Activated naive CD4-positive, alpha-beta T cell treated with anti-CD3 and anti-CD28 coated beads, Interleukin-2, amount 10 ng/mL, durations not matched to agents 7 days and 5 days (primary cell): ENCODE results near the gene SPSB2.

ENCODE experiments used
- CTCF ChIA-PET: fragments of 350-600 bp; sonication (Branson Sonifier 250); formaldehyde crosslinking; loops from one replicate; lab custom pipeline; 2021; ENCODE audit warnings: antibody characterized with exemption; lab: Charles Lee
- DNase-seq: peaks from one replicate; pipeline ENCODE4 v3.0.0-alpha.2; 2020
- H3K27ac Mint-ChIP-seq: one replicate; pipeline ENCODE4 v1.8.0; 2021; ENCODE audit warnings: mild to moderate bottlenecking, moderate library complexity, mixed read lengths
- H3K27me3 Mint-ChIP-seq: one replicate; pipeline ENCODE4 v1.8.0; 2021; ENCODE audit warnings: mild to moderate bottlenecking, mixed read lengths
- H3K36me3 Mint-ChIP-seq: one replicate; pipeline ENCODE4 v1.8.0; 2021; ENCODE audit warnings: mixed read lengths
- H3K4me1 Mint-ChIP-seq: one replicate; pipeline ENCODE4 v1.8.0; 2021; ENCODE audit warnings: mixed read lengths
- H3K4me3 Mint-ChIP-seq: one replicate; pipeline ENCODE4 v1.8.0; 2021; ENCODE audit warnings: mild to moderate bottlenecking, moderate library complexity, mixed read lengths
- H3K9me3 Mint-ChIP-seq: one replicate; pipeline ENCODE4 v1.8.0; 2021; ENCODE audit warnings: mixed read lengths

Gene SPSB2

GRCh38 chr12:6873094-6874014 is at the start of gene SPSB2:
Gene SPSB2 (minus strand): TSS chr12:6873303. CDS start chr12:6872901, 402 bp downstream.
- no peaks in the 10 kb centered on the region for H3K27me3 Mint-ChIP-seq
- H3K4me1 Mint-ChIP-seq: peaks cover 57% of the 10 kb centered on the region
- H3K4me3 Mint-ChIP-seq: peak within 1 kb of the TSS; percentile 90
- H3K27ac Mint-ChIP-seq: peak within 1 kb of the TSS; percentile 93
- peaks cover 56% of the 10 kb centered on the region for H3K36me3 Mint-ChIP-seq
- CTCF ChIA-PET: interaction anchor here (0.7 to 4.3 kb wide), 31 partner anchors 9 to 265 kb away, joined by 3 to 35 read pairs (median 5); partner anchors contain the start of genes C12orf57, C1RL, CDCA3 and P3H3
- peak; percentile 99 for DNase-seq
- no peaks in the 10 kb centered on the region for H3K9me3 Mint-ChIP-seq

GRCh38 chr12:6921996-6922946 is 49.2 kb upstream of the SPSB2 start:
- no peak for DNase-seq
- H3K9me3 Mint-ChIP-seq: no peaks in the 10 kb centered on the region
- H3K4me1 Mint-ChIP-seq: peaks cover 44% of the 10 kb centered on the region
- peaks cover 33% of the 10 kb centered on the region for H3K36me3 Mint-ChIP-seq
- peak overlapping the region; percentile 67 for H3K27ac Mint-ChIP-seq
- H3K27me3 Mint-ChIP-seq: peaks cover 14% of the 10 kb centered on the region
- H3K4me3 Mint-ChIP-seq: no peak overlapping the region
- CTCF ChIA-PET: interaction anchor here (0.6 to 5.8 kb wide), 6 partner anchors 14 to 49 kb away, joined by 3 to 39 read pairs (median 3); partner anchors contain the start of genes C12orf57, RNU7-1 and SPSB2

DNA sequence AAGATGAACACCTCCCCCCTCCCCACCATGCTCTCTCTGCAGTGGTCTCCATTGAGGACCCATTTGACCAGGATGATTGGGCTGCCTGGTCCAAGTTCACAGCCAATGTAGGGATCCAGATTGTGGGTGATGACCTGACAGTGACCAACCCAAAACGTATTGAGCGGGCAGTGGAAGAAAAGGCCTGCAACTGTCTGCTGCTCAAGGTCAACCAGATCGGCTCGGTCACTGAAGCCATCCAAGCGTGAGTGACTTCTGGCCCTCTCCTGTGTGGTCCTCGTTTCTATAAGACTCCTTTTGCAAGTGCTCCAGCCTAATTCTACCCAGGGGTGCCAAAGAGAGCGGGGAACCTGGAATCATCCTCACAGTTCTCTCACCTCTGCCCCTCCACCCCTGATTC is 48.4 kb upstream of the SPSB2 start:
- H3K4me1 Mint-ChIP-seq: peaks cover 42% of the 10 kb centered on the region
- H3K36me3 Mint-ChIP-seq: peaks cover 37% of the 10 kb centered on the region
- peaks cover 6% of the 10 kb centered on the region for H3K27me3 Mint-ChIP-seq
- no peak overlapping the region for H3K4me3 Mint-ChIP-seq
- no peak overlapping the region for H3K27ac Mint-ChIP-seq
- DNase-seq: no peak
- CTCF ChIA-PET: interaction anchor here (0.6 to 5.8 kb wide), 5 partner anchors 15 to 49 kb away, joined by 3 to 39 read pairs (median 3); partner anchors contain the start of gene SPSB2
- no peaks in the 10 kb centered on the region for H3K9me3 Mint-ChIP-seq

- Mint-ChIP-seq H3K4me3 (no peak overlapping the region), H3K27ac (no peak overlapping the region), H3K36me3 (peaks cover 40% of the 10 kb centered on the region), H3K4me1 (peaks cover 42% of the 10 kb centered on the region), H3K27me3 (no peaks in the 10 kb centered on the region), H3K9me3 (no peaks in the 10 kb centered on the region)
- DNase-seq: no peak
- CTCF ChIA-PET: interaction anchor here (0.8 to 1.1 kb wide), 2 partner anchors 10 to 47 kb away, joined by 3 to 5 read pairs; partner anchors contain the start of gene SPSB2
Measured at GRCh38 chr12:6919588-6919987, 46.5 kb upstream of the SPSB2 start.

- no peak overlapping the region for H3K4me3 Mint-ChIP-seq
- peaks cover 52% of the 10 kb centered on the region for H3K4me1 Mint-ChIP-seq
- H3K9me3 Mint-ChIP-seq: no peaks in the 10 kb centered on the region
- DNase-seq: no peak
- H3K36me3 Mint-ChIP-seq: peaks cover 33% of the 10 kb centered on the region
- H3K27me3 Mint-ChIP-seq: no peaks in the 10 kb centered on the region
- CTCF ChIA-PET: interaction anchor here (1.2 to 1.7 kb wide), 2 partner anchors 9 to 20 kb away, joined by 4 to 7 read pairs; no protein-coding TSS in a partner anchor
- H3K27ac Mint-ChIP-seq: no peak overlapping the region
Measured at GRCh38 chr12:6917491-6918231, 44.6 kb upstream of the SPSB2 start.

- peaks cover 53% of the 10 kb centered on the region for H3K4me1 Mint-ChIP-seq
- no peak for DNase-seq
- CTCF ChIA-PET: interaction anchor here (0.7 to 1.7 kb wide), 4 partner anchors 9 to 21 kb away, joined by 3 to 7 read pairs (median 4); no protein-coding TSS in a partner anchor
- H3K4me3 Mint-ChIP-seq: peak overlapping the region; percentile 97
- no peaks in the 10 kb centered on the region for H3K27me3 Mint-ChIP-seq
- H3K36me3 Mint-ChIP-seq: peaks cover 28% of the 10 kb centered on the region
- H3K9me3 Mint-ChIP-seq: no peaks in the 10 kb centered on the region
- no peak overlapping the region for H3K27ac Mint-ChIP-seq
Measured at GRCh38 chr12:6916426-6917200, 43.5 kb upstream of the SPSB2 start.

DNA sequence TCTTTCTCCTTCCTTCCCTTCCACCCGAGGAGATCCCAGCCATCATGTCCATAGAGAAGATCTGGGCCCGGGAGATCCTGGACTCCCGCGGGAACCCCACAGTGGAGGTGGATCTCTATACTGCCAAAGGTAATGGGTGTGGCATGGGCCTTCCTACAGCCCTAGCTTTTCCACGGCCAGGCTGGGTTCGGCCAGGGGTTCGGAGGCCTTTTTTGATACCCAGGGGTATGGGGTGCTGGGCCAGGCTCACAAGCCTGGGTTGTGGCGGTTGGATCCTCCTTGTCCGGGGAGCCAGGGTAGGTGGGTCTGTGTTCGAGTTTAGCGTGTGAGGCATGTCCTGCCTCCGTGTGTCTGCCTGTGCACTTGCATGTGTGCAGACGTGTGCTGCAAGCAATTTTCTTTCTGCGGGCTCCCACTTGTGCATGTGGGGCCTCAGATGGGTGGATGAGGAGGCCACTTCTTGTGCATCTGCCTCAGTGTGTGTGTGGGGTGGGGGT is 42.7 kb upstream of the SPSB2 start:
- Mint-ChIP-seq H3K9me3 (no peaks in the 10 kb centered on the region), H3K27me3 (peaks cover 7% of the 10 kb centered on the region), H3K36me3 (peaks cover 25% of the 10 kb centered on the region), H3K4me1 (peaks cover 53% of the 10 kb centered on the region), H3K4me3 (peak overlapping the region; percentile 97), H3K27ac (peak overlapping the region; percentile 69)
- CTCF ChIA-PET: interaction anchor here (0.7 to 1.2 kb wide), 2 partner anchors 8 to 9 kb away, joined by 3 to 4 read pairs; no protein-coding TSS in a partner anchor
- no peak for DNase-seq

GRCh38 chr12:6914947-6915788 is 42.1 kb upstream of the SPSB2 start:
- H3K4me3 Mint-ChIP-seq: peak overlapping the region; percentile 97
- no peaks in the 10 kb centered on the region for H3K9me3 Mint-ChIP-seq
- CTCF ChIA-PET: interaction anchor here (0.7 to 1.2 kb wide), 3 partner anchors 9 to 43 kb away, joined by 3 to 4 read pairs (median 4); no protein-coding TSS in a partner anchor
- peak overlapping the region; percentile 87 for H3K27ac Mint-ChIP-seq
- peak; percentile 47 for DNase-seq
- peaks cover 53% of the 10 kb centered on the region for H3K4me1 Mint-ChIP-seq
- peaks cover 25% of the 10 kb centered on the region for H3K36me3 Mint-ChIP-seq
- peaks cover 8% of the 10 kb centered on the region for H3K27me3 Mint-ChIP-seq

DNA sequence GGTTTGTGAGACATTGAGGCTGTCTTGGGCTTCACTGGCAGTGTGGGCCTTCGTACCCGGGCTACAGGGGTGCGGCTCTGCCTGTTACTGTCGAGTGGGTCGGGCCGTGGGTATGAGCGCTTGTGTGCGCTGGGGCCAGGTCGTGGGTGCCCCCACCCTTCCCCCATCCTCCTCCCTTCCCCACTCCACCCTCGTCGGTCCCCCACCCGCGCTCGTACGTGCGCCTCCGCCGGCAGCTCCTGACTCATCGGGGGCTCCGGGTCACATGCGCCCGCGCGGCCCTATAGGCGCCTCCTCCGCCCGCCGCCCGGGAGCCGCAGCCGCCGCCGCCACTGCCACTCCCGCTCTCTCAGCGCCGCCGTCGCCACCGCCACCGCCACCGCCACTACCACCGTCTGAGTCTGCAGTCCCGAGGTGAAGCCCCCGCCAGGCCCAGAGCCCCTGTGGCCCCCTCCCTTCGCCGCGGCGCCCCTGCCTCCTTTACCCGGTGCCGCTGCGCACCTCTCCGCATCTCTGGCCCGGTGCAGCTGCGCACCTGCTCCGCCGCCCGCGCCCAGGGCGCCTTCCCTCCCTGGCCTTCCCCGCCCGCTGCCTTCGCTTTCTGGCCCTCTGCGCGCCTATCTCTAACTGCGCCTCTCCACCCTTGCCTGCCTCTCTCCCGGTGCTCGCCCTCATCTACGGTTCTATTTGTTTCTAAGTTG is 41.3 kb upstream of the SPSB2 start, which contains the start of gene ENO2:
ENO2 (plus strand) TSS at position 335 of the 701 bp plus-strand sequence. CDS start 1,253 bp downstream, outside the sequence.
- Mint-ChIP-seq H3K9me3 (no peaks in the 10 kb centered on the region), H3K4me1 (peaks cover 47% of the 10 kb centered on the region), H3K27ac (peak within 1 kb of the TSS; percentile 87), H3K36me3 (peaks cover 17% of the 10 kb centered on the region), H3K4me3 (peak within 1 kb of the TSS; percentile 97), H3K27me3 (peaks cover 8% of the 10 kb centered on the region)
- CTCF ChIA-PET: interaction anchor here (0.7 to 1.6 kb wide), 6 partner anchors 9 to 46 kb away, joined by 3 to 6 read pairs (median 4); no protein-coding TSS in a partner anchor
- DNase-seq: peak; percentile 87

GRCh38 chr12:6912164-6912935 is 39.2 kb upstream of the SPSB2 start:
- H3K4me3 Mint-ChIP-seq: peak overlapping the region; percentile 66
- peaks cover 12% of the 10 kb centered on the region for H3K27me3 Mint-ChIP-seq
- H3K36me3 Mint-ChIP-seq: peaks cover 6% of the 10 kb centered on the region
- H3K27ac Mint-ChIP-seq: peak overlapping the region; percentile 35
- CTCF ChIA-PET: interaction anchor here (1.1 to 2.3 kb wide), 5 partner anchors 12 to 43 kb away, joined by 3 to 12 read pairs (median 5); partner anchors contain the start of gene SPSB2
- no peak for DNase-seq
- H3K4me1 Mint-ChIP-seq: peaks cover 42% of the 10 kb centered on the region
- H3K9me3 Mint-ChIP-seq: no peaks in the 10 kb centered on the region
